Adrenal gland (tissue), 5 donors: ENCODE results near the gene HSD17B8.

Experiments
- POLR2A ChIP-seq, 2 donors: fragments of 450-650 bp; IDR thresholded peaks; one replicate each; pipeline ENCODE4 v1.6.1; 2017; ENCODE audit warnings: antibody characterized with exemption in 2 of 2, mild to moderate bottlenecking in 2 of 2, moderate library complexity in 1 of 2
- TF ChIP-seq, protein P1 (sequence below), 6 experiments: fragments of 450-650 bp in 4 of 6; fragments of 200-600 bp in 2 of 6; sonication (generic) in 1 of 6; IDR thresholded peaks; 1 replicate in 5 of 6; 2 replicates in 1 of 6; pipeline versions ENCODE4 v1.5.1 to v1.8.0; 2016 to 2021; ENCODE audit warnings: antibody characterized with exemption in 6 of 6, mild to moderate bottlenecking in 2 of 6, moderate library complexity in 1 of 6
- donor health status: DM: no; HTN: no; CAD: no.

GRCh38 chr6:33164665-33165373 is 39.6 kb upstream of the HSD17B8 start:
- TF ChIP-seq POLR2A (IDR thresholded peaks at IDR 0.05), result no peak
- TF ChIP-seq, protein P1, sequence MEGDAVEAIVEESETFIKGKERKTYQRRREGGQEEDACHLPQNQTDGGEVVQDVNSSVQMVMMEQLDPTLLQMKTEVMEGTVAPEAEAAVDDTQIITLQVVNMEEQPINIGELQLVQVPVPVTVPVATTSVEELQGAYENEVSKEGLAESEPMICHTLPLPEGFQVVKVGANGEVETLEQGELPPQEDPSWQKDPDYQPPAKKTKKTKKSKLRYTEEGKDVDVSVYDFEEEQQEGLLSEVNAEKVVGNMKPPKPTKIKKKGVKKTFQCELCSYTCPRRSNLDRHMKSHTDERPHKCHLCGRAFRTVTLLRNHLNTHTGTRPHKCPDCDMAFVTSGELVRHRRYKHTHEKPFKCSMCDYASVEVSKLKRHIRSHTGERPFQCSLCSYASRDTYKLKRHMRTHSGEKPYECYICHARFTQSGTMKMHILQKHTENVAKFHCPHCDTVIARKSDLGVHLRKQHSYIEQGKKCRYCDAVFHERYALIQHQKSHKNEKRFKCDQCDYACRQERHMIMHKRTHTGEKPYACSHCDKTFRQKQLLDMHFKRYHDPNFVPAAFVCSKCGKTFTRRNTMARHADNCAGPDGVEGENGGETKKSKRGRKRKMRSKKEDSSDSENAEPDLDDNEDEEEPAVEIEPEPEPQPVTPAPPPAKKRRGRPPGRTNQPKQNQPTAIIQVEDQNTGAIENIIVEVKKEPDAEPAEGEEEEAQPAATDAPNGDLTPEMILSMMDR (IDR thresholded peaks at IDR 0.05), result no peak
